Gastroesophageal sphincter (tissue), 4 donors: ENCODE results near the gene CTTNBP2. TPM values are rescaled to one million over a fixed set of nuclear protein-coding genes. Genes with fewer than 3 reads are reported as not detected.

Source experiments
- ATAC-seq: fragments of 150-250 bp; one replicate; pipeline ENCODE4 v1.9.1; 2016; ENCODE audit warnings: mild to moderate bottlenecking, moderate library complexity
- H3K27ac ChIP-seq, 4 donors: fragments of 200-600 bp; sonication (generic) in 3 of 4; 1 replicate in 3 of 4; 2 replicates in 1 of 4; pipeline ENCODE4 v1.5.1; 2016 to 2019
- H3K27me3 ChIP-seq: fragments of 200-600 bp; sonication (generic); one replicate; pipeline ENCODE4 v1.5.1; 2019
- H3K36me3 ChIP-seq, 2 donors: fragments of 200-600 bp; sonication (generic); one replicate each; pipeline ENCODE4 v1.5.1; 2019; ENCODE audit warnings: control low read depth in 1 of 2
- H3K4me1 ChIP-seq, 3 donors: fragments of 200-600 bp; sonication (generic); 1 replicate in 2 of 3; 2 replicates in 1 of 3; pipeline ENCODE4 v1.5.1; 2016 to 2019; ENCODE audit warnings: control low read depth in 2 of 3
- H3K4me3 ChIP-seq, 2 donors: fragments of 200-600 bp; sonication (generic); one replicate each; pipeline ENCODE4 v1.5.1; 2019; ENCODE audit warnings: mild to moderate bottlenecking in 1 of 2, moderate library complexity in 1 of 2
- H3K9me3 ChIP-seq, 3 donors: fragments of 200-600 bp; sonication (generic); one replicate each; pipeline ENCODE4 v1.5.1; 2017 to 2019; ENCODE audit warnings: control low read depth in 2 of 3
- EP300 ChIP-seq: sonication (generic); formaldehyde crosslinking; IDR thresholded peaks from one replicate; pipeline ENCODE4 v1.6.1; 2017; ENCODE audit warnings: antibody characterized with exemption, mild to moderate bottlenecking
- POLR2A ChIP-seq, 2 donors: fragments of 450-650 bp; IDR thresholded peaks; one replicate each; pipeline ENCODE4 v1.6.1; 2017; ENCODE audit warnings: antibody characterized with exemption in 2 of 2, mild to moderate bottlenecking in 2 of 2, moderate library complexity in 1 of 2
- POLR2AphosphoS5 ChIP-seq: sonication (generic); formaldehyde crosslinking; IDR thresholded peaks from one replicate; pipeline ENCODE4 v1.6.1; 2017; ENCODE audit warnings: antibody characterized with exemption
- WGBS, 2 donors: methylation state at CpG; one replicate each; pipeline ENCODE4 v1.1.5; 2018; ENCODE audit warnings: low coverage in 1 of 2; 5-methylcytosine and 5-hydroxymethylcytosine counted together
- total RNA-seq, 4 donors: library from RNA; depleted of rRNA; stranded (reverse); fragments of >200 nt; gene quantifications; one replicate each; pipeline ENCODE4 v1.1.0, GENCODE V29; 2016
- TF ChIP-seq, protein P1 (sequence below), 4 experiments: fragments of 200-600 bp in 2 of 4; fragments of 450-650 bp in 2 of 4; sonication (generic) in 1 of 4; IDR thresholded peaks; one replicate each; pipeline ENCODE4 v1.5.1; 2017 to 2019; ENCODE audit warnings: antibody characterized with exemption in 4 of 4, mild to moderate bottlenecking in 2 of 4, moderate library complexity in 2 of 4

Gene CTTNBP2
- total RNA-seq, 4 donors from 2014 or later, result 6.1 to 17.4 (median 13.8) TPM

DNA sequence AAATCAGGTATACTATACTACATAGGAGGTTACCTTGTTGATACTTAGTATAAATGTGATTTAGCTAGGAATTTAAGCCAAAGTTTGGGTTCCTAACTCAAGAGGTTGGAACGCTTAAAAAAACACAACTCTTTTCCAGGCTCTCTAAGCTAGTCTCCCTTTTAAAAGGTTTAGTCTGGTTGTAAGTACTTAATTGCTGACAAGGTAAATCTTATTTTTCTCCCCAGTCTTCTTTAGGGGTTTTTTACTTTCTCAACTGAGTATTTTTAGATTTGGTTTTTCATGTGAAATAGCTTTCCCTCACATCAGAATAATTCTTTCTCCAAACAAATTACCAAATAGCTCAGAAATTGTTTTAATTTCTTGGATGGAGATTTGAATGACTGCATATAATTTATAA is 20.8 kb upstream of the CTTNBP2 start:
- Histone ChIP-seq H3K36me3 (no peaks in the 10 kb centered on the region), H3K27me3 (no peaks in the 10 kb centered on the region), H3K9me3 (no peaks in the 10 kb centered on the region), H3K4me1 (no peaks in the 10 kb centered on the region), H3K27ac (no peak overlapping the region), H3K4me3 (no peak overlapping the region)
- TF ChIP-seq POLR2A (IDR thresholded peaks at IDR 0.05) (no peak), EP300 (no peak), POLR2AphosphoS5 (no peak)
- TF ChIP-seq, protein P1, sequence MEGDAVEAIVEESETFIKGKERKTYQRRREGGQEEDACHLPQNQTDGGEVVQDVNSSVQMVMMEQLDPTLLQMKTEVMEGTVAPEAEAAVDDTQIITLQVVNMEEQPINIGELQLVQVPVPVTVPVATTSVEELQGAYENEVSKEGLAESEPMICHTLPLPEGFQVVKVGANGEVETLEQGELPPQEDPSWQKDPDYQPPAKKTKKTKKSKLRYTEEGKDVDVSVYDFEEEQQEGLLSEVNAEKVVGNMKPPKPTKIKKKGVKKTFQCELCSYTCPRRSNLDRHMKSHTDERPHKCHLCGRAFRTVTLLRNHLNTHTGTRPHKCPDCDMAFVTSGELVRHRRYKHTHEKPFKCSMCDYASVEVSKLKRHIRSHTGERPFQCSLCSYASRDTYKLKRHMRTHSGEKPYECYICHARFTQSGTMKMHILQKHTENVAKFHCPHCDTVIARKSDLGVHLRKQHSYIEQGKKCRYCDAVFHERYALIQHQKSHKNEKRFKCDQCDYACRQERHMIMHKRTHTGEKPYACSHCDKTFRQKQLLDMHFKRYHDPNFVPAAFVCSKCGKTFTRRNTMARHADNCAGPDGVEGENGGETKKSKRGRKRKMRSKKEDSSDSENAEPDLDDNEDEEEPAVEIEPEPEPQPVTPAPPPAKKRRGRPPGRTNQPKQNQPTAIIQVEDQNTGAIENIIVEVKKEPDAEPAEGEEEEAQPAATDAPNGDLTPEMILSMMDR (IDR thresholded peaks at IDR 0.05), result no peak
- ATAC-seq, result no peak
- 73 to 100% methylated on average over 1 of the region's 1 CpG for WGBS, 2 donors

DNA sequence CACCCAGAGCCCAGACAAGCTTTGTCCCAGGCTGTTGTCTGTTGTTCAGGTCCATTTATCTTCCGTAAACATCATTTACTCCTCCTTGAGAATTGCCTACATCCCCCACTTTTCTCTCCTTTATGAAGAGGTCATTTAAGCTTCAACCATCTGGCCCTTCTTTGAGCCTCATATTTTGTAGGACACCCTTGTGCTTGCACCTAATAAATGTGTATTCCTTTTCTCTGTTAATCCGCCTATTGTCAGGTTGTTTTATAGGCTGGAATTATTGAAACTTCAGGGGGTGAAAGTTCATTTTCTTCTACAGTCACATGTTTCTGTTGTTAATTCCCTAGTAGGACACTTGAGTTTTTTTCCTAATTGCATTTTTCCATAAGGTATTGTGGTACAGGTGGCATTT is 19.6 kb upstream of the CTTNBP2 start:
- Histone ChIP-seq H3K27ac (no peak overlapping the region), H3K4me3 (no peak overlapping the region), H3K9me3 (no peaks in the 10 kb centered on the region), H3K36me3 (no peaks in the 10 kb centered on the region), H3K27me3 (no peaks in the 10 kb centered on the region), H3K4me1 (no peaks in the 10 kb centered on the region)
- no peak for ATAC-seq
- WGBS, 2 donors, result 92 to 93% methylated on average over 2 of the region's 2 CpGs
- no peak for TF ChIP-seq POLR2A (IDR thresholded peaks at IDR 0.05)
- TF ChIP-seq POLR2AphosphoS5, result no peak

DNA sequence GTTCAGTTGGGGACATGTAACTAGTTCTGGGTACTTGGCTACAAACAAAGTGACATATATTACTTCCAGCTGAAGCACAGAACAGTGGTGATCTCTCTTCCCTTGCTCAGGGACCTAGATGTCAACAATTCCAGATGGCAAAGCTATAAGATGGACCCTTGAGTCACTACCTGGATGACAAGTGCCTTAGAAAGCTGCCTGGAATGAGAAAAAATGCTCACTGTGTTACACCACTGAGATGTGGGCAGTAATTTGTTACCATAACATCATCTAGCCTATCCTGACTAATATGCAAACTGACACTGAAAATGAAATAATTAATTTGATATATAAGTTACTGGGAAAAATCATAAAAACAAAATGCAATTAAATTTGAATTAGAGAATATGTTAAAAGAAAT is 16.4 kb upstream of the CTTNBP2 start:
- Histone ChIP-seq H3K4me3 (no peak overlapping the region), H3K4me1 (no peaks in the 10 kb centered on the region), H3K27ac (no peak overlapping the region), H3K36me3 (no peaks in the 10 kb centered on the region), H3K27me3 (no peaks in the 10 kb centered on the region), H3K9me3 (no peaks in the 10 kb centered on the region)
- TF ChIP-seq POLR2AphosphoS5 (no peak), EP300 (no peak), POLR2A (IDR thresholded peaks at IDR 0.05) (no peak)
- TF ChIP-seq, protein P1 (IDR thresholded peaks at IDR 0.05), result no peak
- no peak for ATAC-seq

GRCh38 chr7:117888627-117889026 is 15.4 kb upstream of the CTTNBP2 start:
- H3K36me3 ChIP-seq, result no peaks in the 10 kb centered on the region
- WGBS, 2 donors, result 86 to 100% methylated on average over 1 of the region's 1 CpG
- no peak overlapping the region for H3K4me3 ChIP-seq
- no peaks in the 10 kb centered on the region for H3K9me3 ChIP-seq
- TF ChIP-seq POLR2AphosphoS5 (no peak), EP300 (no peak), POLR2A (IDR thresholded peaks at IDR 0.05) (no peak)
- TF ChIP-seq, protein P1 (IDR thresholded peaks at IDR 0.05), result no peak
- H3K27ac ChIP-seq, result no peak overlapping the region
- no peaks in the 10 kb centered on the region for H3K4me1 ChIP-seq
- H3K27me3 ChIP-seq, result no peaks in the 10 kb centered on the region
- ATAC-seq, result no peak

GRCh38 chr7:117882594-117882993 is 9.4 kb upstream of the CTTNBP2 start:
- 86% methylated on average over 1 of the region's 2 CpGs; no CpG with 5 or more reads in 1 of the 2 donors for WGBS, 2 donors
- H3K4me3 ChIP-seq, result no peak overlapping the region

More at GRCh38 chr7:117882594-117882993, 9.4 kb upstream of the CTTNBP2 start:
- Histone ChIP-seq H3K9me3 (no peaks in the 10 kb centered on the region), H3K36me3 (no peaks in the 10 kb centered on the region), H3K4me1 (no peaks in the 10 kb centered on the region), H3K27ac (no peak overlapping the region), H3K27me3 (no peaks in the 10 kb centered on the region)
- ATAC-seq, result no peak
- no peak for TF ChIP-seq POLR2A (IDR thresholded peaks at IDR 0.05)
- no peak for TF ChIP-seq EP300
- TF ChIP-seq POLR2AphosphoS5, result no peak
- TF ChIP-seq, protein P1 (IDR thresholded peaks at IDR 0.05), result no peak
